Mucosa of rectum (tissue), 2 donors: ENCODE data around the gene SLC25A21.

Experiments used
- H3K27ac ChIP-seq, 2 donors: one replicate each; pipeline ENCODE4 v1.7.0; 2013; ENCODE audit warnings: inconsistent platforms in 2 of 2, low read depth in 2 of 2, low read length in 2 of 2
- H3K27me3 ChIP-seq, 2 donors: one replicate each; pipeline ENCODE4 v1.7.0; 2013; ENCODE audit warnings: low read length in 2 of 2; ENCODE audit not compliant: control insufficient read depth in 2 of 2, insufficient read depth in 2 of 2
- H3K36me3 ChIP-seq, 2 donors: one replicate each; pipeline ENCODE4 v1.7.0; 2013; ENCODE audit warnings: low read length in 2 of 2; ENCODE audit not compliant: control insufficient read depth in 2 of 2, insufficient read depth in 2 of 2
- H3K4me1 ChIP-seq, 2 donors: one replicate each; pipeline ENCODE4 v1.7.0; 2013; ENCODE audit warnings: low read length in 2 of 2, mild to moderate bottlenecking in 1 of 2; ENCODE audit not compliant: control insufficient read depth in 2 of 2, insufficient read depth in 2 of 2
- H3K4me3 ChIP-seq, 2 donors: one replicate each; pipeline ENCODE4 v1.7.0; 2013; ENCODE audit warnings: low read length in 2 of 2
- H3K9ac ChIP-seq, 2 donors: one replicate each; pipeline ENCODE4 v1.7.0; 2013; ENCODE audit warnings: low read length in 2 of 2, low read depth in 1 of 2, mild to moderate bottlenecking in 1 of 2
- H3K9me3 ChIP-seq, 2 donors: one replicate each; pipeline ENCODE4 v1.7.0; 2013; ENCODE audit warnings: low read length in 2 of 2; ENCODE audit not compliant: control insufficient read depth in 2 of 2
- donor health status: healthy.
- donor health status: Normal muscosa, but diverticular disease.

The SLC25A21 gene

GRCh38 chr14:36747411-36748184, 424.8 kb downstream of the SLC25A21 start:
- no peaks in the 10 kb centered on the region for H3K36me3 ChIP-seq
- no peaks in the 10 kb centered on the region for H3K9me3 ChIP-seq
- no peak overlapping the region for H3K27ac ChIP-seq
- H3K4me1 ChIP-seq: peaks cover 0 to 5% of the 10 kb centered on the region in 2 donors
- no peak overlapping the region for H3K9ac ChIP-seq
- no peak overlapping the region for H3K4me3 ChIP-seq
- no peaks in the 10 kb centered on the region for H3K27me3 ChIP-seq

- H3K9ac ChIP-seq: no peak overlapping the region
- no peak overlapping the region for H3K27ac ChIP-seq
- peaks cover 0 to 5% of the 10 kb centered on the region in 2 donors for H3K4me1 ChIP-seq
- no peaks in the 10 kb centered on the region for H3K27me3 ChIP-seq
- H3K4me3 ChIP-seq: no peak overlapping the region
- no peaks in the 10 kb centered on the region for H3K36me3 ChIP-seq
- no peaks in the 10 kb centered on the region for H3K9me3 ChIP-seq
These were observed 425.5 kb downstream of the SLC25A21 start for GRCh38 chr14:36746872-36747271.

GRCh38 chr14:36741858-36742257, 430.5 kb downstream of the SLC25A21 start:
- no peaks in the 10 kb centered on the region for H3K4me1 ChIP-seq
- H3K36me3 ChIP-seq: no peaks in the 10 kb centered on the region
- H3K27me3 ChIP-seq: no peaks in the 10 kb centered on the region
- H3K27ac ChIP-seq: no peak overlapping the region
- no peak overlapping the region for H3K9ac ChIP-seq
- no peaks in the 10 kb centered on the region for H3K9me3 ChIP-seq
- no peak overlapping the region for H3K4me3 ChIP-seq

- Histone ChIP-seq H3K27me3 (no peaks in the 10 kb centered on the region), H3K4me3 (no peak overlapping the region), H3K4me1 (no peaks in the 10 kb centered on the region), H3K9me3 (no peaks in the 10 kb centered on the region), H3K36me3 (no peaks in the 10 kb centered on the region), H3K9ac (no peak overlapping the region), H3K27ac (no peak overlapping the region)
These were observed 434.1 kb downstream of the SLC25A21 start for GRCh38 chr14:36738269-36738668.

- Histone ChIP-seq H3K4me3 (no peak overlapping the region), H3K9ac (no peak overlapping the region), H3K9me3 (no peaks in the 10 kb centered on the region)
These were observed 446.3 kb downstream of the SLC25A21 start for GRCh38 chr14:36726128-36726527.

GRCh38 chr14:36724162-36724561, 448.2 kb downstream of the SLC25A21 start:
- no peaks in the 10 kb centered on the region for H3K27me3 ChIP-seq
- H3K9me3 ChIP-seq: no peaks in the 10 kb centered on the region
- no peak overlapping the region for H3K27ac ChIP-seq
- H3K4me1 ChIP-seq: no peaks in the 10 kb centered on the region
- no peaks in the 10 kb centered on the region for H3K36me3 ChIP-seq
- H3K9ac ChIP-seq: no peak overlapping the region
- H3K4me3 ChIP-seq: no peak overlapping the region

More at GRCh38 chr14:36726128-36726527, 446.3 kb downstream of the SLC25A21 start:
- no peak overlapping the region for H3K27ac ChIP-seq
- no peaks in the 10 kb centered on the region for H3K36me3 ChIP-seq
- no peaks in the 10 kb centered on the region for H3K4me1 ChIP-seq
- no peaks in the 10 kb centered on the region for H3K27me3 ChIP-seq

- H3K27me3 ChIP-seq: no peaks in the 10 kb centered on the region
- no peaks in the 10 kb centered on the region for H3K9me3 ChIP-seq
- H3K36me3 ChIP-seq: no peaks in the 10 kb centered on the region
- no peak overlapping the region for H3K9ac ChIP-seq
- H3K27ac ChIP-seq: no peak overlapping the region
- H3K4me1 ChIP-seq: no peaks in the 10 kb centered on the region
- no peak overlapping the region for H3K4me3 ChIP-seq
These were observed 448.9 kb downstream of the SLC25A21 start for GRCh38 chr14:36723530-36723929.

GRCh38 chr14:36721877-36722276, 450.5 kb downstream of the SLC25A21 start:
- Histone ChIP-seq H3K9ac (no peak overlapping the region), H3K9me3 (no peaks in the 10 kb centered on the region), H3K27ac (no peak overlapping the region), H3K27me3 (no peaks in the 10 kb centered on the region), H3K36me3 (no peaks in the 10 kb centered on the region), H3K4me1 (no peaks in the 10 kb centered on the region), H3K4me3 (no peak overlapping the region)

- H3K4me1 ChIP-seq: no peaks in the 10 kb centered on the region
These were observed 451.7 kb downstream of the SLC25A21 start for GRCh38 chr14:36720657-36721056.

GRCh38 chr14:36719823-36720222, 452.6 kb downstream of the SLC25A21 start:
- no peaks in the 10 kb centered on the region for H3K27me3 ChIP-seq
- no peaks in the 10 kb centered on the region for H3K4me1 ChIP-seq
- no peak overlapping the region for H3K9ac ChIP-seq
- H3K9me3 ChIP-seq: no peaks in the 10 kb centered on the region
- H3K27ac ChIP-seq: no peak overlapping the region
- H3K36me3 ChIP-seq: no peaks in the 10 kb centered on the region
- no peak overlapping the region for H3K4me3 ChIP-seq

More at GRCh38 chr14:36720657-36721056, 451.7 kb downstream of the SLC25A21 start:
- Histone ChIP-seq H3K27me3 (no peaks in the 10 kb centered on the region), H3K9me3 (no peaks in the 10 kb centered on the region), H3K27ac (no peak overlapping the region), H3K36me3 (no peaks in the 10 kb centered on the region), H3K4me3 (no peak overlapping the region), H3K9ac (no peak overlapping the region)
